Peyer's patch (tissue), 4 donors: Measurements from ENCODE around the gene KRTAP5-4.
"Not testable (repeated sequence)": the region's sequence is repeated elsewhere in the genome, so short reads cannot be mapped to it uniquely, and the experiment has no call there.

Source experiments
- POLR2A ChIP-seq, 2 donors: fragments of 450-650 bp; IDR thresholded peaks; one replicate each; pipeline ENCODE4 v1.5.1; 2017; ENCODE audit warnings: antibody characterized with exemption in 2 of 2, mild to moderate bottlenecking in 2 of 2, moderate library complexity in 2 of 2
- TF ChIP-seq, protein P1 (sequence below), 6 experiments: fragments of 450-650 bp in 4 of 6; fragments of 200-600 bp in 2 of 6; sonication (generic) in 1 of 6; IDR thresholded peaks; one replicate each; pipeline ENCODE4 v1.5.1; 2017 to 2019; ENCODE audit warnings: antibody characterized with exemption in 6 of 6, mild to moderate bottlenecking in 3 of 6, moderate library complexity in 1 of 6

GRCh38 chr11:1607901-1608300 is 14.0 kb downstream of the KRTAP5-4 start:
- TF ChIP-seq, protein P1, sequence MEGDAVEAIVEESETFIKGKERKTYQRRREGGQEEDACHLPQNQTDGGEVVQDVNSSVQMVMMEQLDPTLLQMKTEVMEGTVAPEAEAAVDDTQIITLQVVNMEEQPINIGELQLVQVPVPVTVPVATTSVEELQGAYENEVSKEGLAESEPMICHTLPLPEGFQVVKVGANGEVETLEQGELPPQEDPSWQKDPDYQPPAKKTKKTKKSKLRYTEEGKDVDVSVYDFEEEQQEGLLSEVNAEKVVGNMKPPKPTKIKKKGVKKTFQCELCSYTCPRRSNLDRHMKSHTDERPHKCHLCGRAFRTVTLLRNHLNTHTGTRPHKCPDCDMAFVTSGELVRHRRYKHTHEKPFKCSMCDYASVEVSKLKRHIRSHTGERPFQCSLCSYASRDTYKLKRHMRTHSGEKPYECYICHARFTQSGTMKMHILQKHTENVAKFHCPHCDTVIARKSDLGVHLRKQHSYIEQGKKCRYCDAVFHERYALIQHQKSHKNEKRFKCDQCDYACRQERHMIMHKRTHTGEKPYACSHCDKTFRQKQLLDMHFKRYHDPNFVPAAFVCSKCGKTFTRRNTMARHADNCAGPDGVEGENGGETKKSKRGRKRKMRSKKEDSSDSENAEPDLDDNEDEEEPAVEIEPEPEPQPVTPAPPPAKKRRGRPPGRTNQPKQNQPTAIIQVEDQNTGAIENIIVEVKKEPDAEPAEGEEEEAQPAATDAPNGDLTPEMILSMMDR (IDR thresholded peaks at IDR 0.05): not testable (repeated sequence)
- TF ChIP-seq POLR2A (IDR thresholded peaks at IDR 0.05): not testable (repeated sequence)
